Fibroblast of villous mesenchyme (primary cell): ENCODE measurements around the gene EPB41L4B. TPM values are rescaled to one million over a fixed set of nuclear protein-coding genes. Genes with fewer than 3 reads are reported as not detected.

Experiments used
- DNase-seq: peaks from one replicate; pipeline ENCODE4 v3.0.0-alpha.2; 2010; ENCODE audit warnings: low read depth
- H3K4me3 ChIP-seq: 2 replicates; pipeline ENCODE4 v1.5.1; 2011; ENCODE audit warnings: low read depth, mild to moderate bottlenecking, low read length
- CTCF ChIP-seq: IDR thresholded peaks from 2 replicates; pipeline ENCODE4 v1.5.1; 2012; ENCODE audit warnings: low read depth, mild to moderate bottlenecking, low read length; ENCODE audit not compliant: insufficient read depth
- total RNA-seq: library from RNA; depleted of rRNA; stranded (reverse); fragments of >200 nt; gene quantifications from 2 replicates; pipeline ENCODE4 v1.2.3, GENCODE V29; 2012

Gene EPB41L4B
- total RNA-seq, 1 donor: under 0.01 TPM

GRCh38 chr9:109303900-109304299, 17.0 kb downstream of the EPB41L4B start:
- no peak for DNase-seq
- no peak overlapping the region for H3K4me3 ChIP-seq
- TF ChIP-seq CTCF: no peak

- no peak overlapping the region for H3K4me3 ChIP-seq
- no peak for TF ChIP-seq CTCF
- no peak for DNase-seq
These were observed 18.3 kb downstream of the EPB41L4B start for GRCh38 chr9:109302606-109303005.

GRCh38 chr9:109301012-109301411, 19.8 kb downstream of the EPB41L4B start:
- H3K4me3 ChIP-seq: no peak overlapping the region
- TF ChIP-seq CTCF: no peak
- no peak for DNase-seq

- TF ChIP-seq CTCF: no peak
- no peak overlapping the region for H3K4me3 ChIP-seq
- no peak for DNase-seq
These were observed 21.0 kb downstream of the EPB41L4B start for GRCh38 chr9:109299891-109300290.

GRCh38 chr9:109297899-109298298, 23.0 kb downstream of the EPB41L4B start:
- TF ChIP-seq CTCF: no peak
- DNase-seq: peak; percentile 45

GRCh38 chr9:109295221-109296130, 25.4 kb downstream of the EPB41L4B start:
- peak; percentile 30 for DNase-seq
- no peak overlapping the region for H3K4me3 ChIP-seq
- TF ChIP-seq CTCF: no peak

More at GRCh38 chr9:109297899-109298298, 23.0 kb downstream of the EPB41L4B start:
- no peak overlapping the region for H3K4me3 ChIP-seq
